GM19328 (cell line): ENCODE measurements around the gene SYT14.
"Not testable (repeated sequence)": the region's sequence is repeated elsewhere in the genome, so short reads cannot be mapped to it uniquely, and the experiment has no call there.

Source experiments
- ATAC-seq: cut with Tn5 transposase; IDR thresholded peaks from one replicate; pipeline ENCODE4 v1.9.1; 2021; ENCODE audit warnings: mild to moderate bottlenecking, moderate library complexity; ENCODE audit not compliant: unreplicated experiment

SYT14 gene

GRCh38 chr1:210024282-210024681 lies 86.3 kb downstream of the SYT14 start:
- ATAC-seq: no peak

DNA sequence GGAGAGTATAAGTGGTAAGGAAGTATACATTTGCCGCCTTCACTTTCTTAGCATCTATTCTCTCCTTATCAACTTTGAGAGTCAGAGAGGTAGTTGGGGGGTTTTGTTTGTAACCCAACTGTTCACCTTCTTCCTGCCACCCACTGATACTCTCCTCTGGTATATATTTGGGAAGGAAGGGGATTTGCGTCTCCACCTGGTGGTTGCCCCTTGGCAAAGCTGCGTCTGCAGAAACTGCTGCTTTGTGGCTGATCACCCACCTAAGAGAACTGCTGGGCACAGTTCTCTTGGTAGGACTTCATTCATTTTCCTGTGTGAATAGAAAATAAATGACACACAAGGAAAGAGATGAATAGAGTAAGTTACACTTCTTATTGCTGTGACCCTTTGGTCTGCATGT lies 87.0 kb downstream of the SYT14 start:
- no peak for ATAC-seq

DNA sequence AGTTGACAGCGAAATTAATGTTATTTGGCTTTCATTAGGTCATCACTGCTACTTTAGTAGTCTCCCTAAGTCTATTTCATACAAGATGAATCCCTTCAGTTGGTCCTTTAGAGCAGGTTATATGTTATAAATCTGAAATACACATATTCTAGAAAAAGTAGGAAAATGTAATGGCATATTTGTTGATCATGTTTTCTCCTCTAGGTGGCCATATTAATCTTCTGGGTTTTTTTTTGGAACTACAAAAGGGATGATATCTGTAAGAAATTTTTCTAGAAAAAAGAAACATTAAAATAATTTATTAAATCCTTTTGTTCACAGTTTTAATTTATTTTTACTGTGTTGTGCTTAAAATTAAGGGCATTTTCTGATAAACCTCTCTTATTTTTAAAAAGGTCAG lies 87.9 kb downstream of the SYT14 start:
- ATAC-seq: no peak

GRCh38 chr1:210027994-210028393 lies 90.0 kb downstream of the SYT14 start:
- ATAC-seq: no peak

DNA sequence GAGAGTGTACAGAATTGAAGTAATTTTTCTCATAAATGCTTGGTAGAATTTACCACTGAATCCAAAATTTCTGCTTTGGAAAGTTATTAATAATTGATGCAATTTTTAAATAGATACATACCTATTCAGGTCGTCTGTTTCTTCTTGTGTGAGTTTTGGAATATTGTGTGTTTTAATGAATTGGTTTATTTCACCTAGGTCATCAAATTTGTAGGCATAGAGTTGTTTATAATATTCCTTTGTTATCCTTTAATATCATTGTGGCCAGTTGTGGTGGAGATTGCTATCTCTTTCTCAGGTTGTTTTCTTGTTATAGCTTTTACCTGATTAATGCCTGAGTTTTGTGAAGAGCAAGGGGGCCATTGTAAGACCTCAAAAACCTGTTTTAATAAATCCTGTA lies 93.5 kb downstream of the SYT14 start:
- ATAC-seq: no peak

DNA sequence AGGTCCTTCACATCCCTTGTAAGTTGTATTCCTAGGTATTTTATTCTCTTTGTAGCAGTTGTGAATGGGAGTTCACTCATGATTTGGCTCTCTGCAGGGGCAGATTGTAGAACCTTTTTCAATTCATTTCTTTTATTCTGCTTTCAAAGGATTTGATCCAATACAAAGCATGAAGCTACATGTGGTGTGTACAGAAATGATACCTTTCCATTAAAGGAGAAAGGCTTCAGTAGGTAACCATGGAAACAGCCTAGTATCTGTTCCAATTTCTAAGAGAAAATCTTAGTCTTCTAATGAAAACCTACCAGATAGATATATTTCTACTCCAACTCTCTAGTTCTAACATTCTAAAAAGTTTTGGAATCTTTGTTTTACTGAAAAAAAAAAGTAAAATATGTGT lies 105.0 kb downstream of the SYT14 start:
- no peak for ATAC-seq

- no peak for ATAC-seq
Measured at GRCh38 chr1:210049616-210050015, 111.6 kb downstream of the SYT14 start.

- not testable (repeated sequence) for ATAC-seq
Measured at GRCh38 chr1:210050491-210050890, 112.5 kb downstream of the SYT14 start.

GRCh38 chr1:210053126-210053525 lies 115.1 kb downstream of the SYT14 start:
- no peak for ATAC-seq

GRCh38 chr1:210057593-210057992 lies 119.6 kb downstream of the SYT14 start:
- no peak for ATAC-seq

DNA sequence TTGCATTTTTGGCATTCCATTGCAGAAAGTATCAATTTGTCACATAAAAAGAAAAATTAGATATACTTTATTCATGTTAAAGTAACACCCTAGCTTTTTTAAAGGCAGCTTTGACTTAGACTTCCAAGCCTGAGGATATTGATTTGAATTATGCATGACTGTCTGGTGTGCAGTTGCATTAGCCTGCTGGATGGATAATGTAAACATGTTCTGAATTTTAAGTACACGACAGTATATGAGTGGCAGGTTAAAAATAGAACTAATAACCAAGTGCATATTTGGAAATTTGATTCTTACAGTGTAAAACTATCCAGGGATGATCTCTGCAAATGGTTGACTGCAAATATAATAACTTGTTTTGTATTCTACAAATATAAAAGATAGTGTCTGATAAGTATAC lies 124.0 kb downstream of the SYT14 start:
- no peak for ATAC-seq

DNA sequence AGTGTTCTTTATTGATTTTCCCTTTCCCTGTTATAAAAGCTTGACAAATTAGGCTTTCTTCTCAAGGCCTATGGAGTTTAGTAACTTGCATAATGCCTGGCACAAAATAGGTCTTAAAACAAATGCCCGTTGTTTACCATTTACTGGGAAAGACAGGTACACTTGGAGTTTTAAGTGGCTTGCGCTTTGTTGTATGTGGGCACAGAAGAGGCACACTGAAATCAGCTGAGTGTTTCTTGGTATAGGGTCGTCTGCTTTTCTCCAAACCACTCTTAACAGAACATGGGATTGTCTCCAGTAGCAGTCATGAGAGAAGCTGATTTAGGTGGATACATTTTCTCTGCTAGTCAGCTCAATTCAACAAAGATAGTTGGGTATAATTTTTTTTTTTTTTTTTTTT lies 132.5 kb downstream of the SYT14 start:
- ATAC-seq: no peak

- no peak for ATAC-seq
Measured at GRCh38 chr1:210072129-210072528, 134.1 kb downstream of the SYT14 start.

GRCh38 chr1:210072896-210073504 lies 135.0 kb downstream of the SYT14 start:
- no peak for ATAC-seq

- no peak for ATAC-seq
Measured at GRCh38 chr1:210074904-210075303, 136.9 kb downstream of the SYT14 start.

DNA sequence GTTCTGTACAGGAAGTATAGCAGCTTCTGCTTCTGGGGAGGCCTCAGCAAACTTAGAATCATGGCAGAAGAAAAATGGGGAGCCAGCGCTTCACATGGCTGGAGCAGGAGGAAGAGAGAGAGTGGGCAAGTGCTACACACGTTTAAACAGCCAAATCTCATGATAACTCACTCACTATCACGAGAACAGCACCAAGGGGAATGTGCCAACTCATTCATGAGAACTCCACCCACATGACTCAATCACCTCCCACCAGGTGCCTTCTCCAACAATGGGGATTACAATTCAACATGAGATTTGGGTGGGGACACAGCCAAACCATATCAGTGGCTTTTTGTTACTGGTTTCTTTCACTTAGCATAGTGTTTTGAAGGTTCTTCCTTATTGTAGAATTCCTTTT lies 138.6 kb downstream of the SYT14 start:
- ATAC-seq: no peak

DNA sequence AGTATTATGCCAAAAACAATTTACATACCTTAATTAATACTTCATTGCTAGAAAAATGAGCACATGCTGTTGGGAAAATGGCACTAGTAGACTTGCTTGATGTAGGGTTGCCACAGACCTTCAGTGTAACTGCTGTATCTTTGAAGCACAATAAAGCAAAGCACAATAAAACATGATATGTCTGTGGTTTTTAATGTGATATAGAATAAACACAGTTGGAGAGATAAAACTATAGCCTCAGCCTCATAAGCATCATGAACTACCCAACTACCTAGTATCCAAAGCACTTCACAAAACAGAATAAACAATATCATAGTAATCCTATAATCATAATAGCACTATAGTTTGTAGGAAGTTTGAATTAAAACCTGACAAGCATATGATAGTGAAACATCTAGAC lies 143.5 kb downstream of the SYT14 start:
- ATAC-seq: no peak

GRCh38 chr1:210085359-210085758 lies 147.3 kb downstream of the SYT14 start:
- no peak for ATAC-seq

DNA sequence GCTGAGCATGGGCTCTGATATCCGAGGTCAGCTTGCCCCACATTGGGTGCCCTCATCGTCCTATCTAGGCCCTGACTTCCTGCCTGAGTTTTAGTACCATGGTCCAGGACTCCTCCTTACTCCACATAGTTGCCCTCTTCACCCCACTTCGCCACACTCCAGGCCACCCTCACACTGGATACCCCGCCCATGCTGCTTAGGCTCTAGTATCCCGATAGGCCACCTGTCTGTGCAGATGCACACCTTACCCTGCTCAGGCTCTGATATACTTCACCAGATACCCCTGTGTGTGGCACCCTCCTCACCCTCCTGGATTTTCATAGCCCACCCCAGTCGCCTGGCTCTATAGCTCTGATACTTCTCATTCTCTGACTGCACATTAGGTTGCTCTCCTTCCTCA lies 149.0 kb downstream of the SYT14 start:
- ATAC-seq: no peak

GRCh38 chr1:210089855-210090254 lies 151.8 kb downstream of the SYT14 start:
- no peak for ATAC-seq

DNA sequence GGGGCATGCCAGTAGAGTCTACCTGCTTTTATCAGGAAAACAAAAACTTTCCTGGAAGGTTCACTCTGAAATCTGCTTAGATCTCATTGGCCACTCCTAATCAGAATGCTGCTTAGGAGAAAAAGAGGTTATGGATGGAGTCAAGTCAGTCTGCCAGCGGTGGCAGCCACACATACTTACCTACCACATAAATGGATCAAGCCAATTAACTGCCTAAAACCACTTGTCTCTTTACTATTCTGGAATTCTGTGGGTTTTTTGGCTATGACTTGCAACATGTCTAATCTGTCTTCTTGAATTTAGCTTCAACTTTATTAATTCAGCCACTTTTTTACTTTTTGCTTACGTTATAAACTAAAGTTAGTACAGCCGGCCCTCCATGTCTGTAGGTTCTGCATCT lies 154.3 kb downstream of the SYT14 start:
- no peak for ATAC-seq

DNA sequence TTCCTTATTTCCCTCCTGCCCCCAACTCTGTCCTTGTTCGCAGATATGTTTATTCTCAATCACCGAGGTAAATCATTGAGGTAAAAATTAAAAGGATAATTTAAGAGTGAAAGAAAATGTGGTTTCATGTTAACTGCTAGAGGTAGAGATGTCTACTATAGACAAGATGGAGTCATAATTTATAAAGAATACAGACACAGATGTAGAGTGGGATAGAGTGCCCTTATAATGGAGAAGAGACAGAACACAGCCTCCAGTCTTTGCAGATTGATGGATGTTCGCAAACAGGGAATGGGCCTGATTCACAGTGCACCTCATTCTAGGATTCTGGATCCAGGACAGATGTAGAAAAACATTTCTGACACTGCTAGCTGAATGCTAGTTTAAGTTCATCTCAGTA lies 155.4 kb downstream of the SYT14 start:
- ATAC-seq: no peak

DNA sequence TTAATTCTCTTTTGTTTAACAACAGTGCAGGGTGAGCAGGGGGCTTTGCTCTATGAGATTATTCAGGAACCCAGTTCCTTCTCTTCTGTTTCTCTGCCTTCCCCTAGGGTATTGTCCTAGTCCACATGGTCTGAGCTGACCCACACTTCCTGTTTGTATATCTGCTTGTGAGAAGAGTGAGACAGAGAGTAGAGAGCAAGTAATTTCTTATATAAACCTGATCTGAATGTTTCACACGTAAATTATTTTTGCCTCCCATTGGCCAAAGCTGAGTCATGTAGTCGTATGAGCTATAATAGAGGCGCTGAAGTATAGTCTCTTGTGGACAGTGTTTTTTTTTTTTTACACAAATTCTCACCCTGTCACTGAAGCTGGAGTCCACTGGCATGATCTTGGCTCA lies 160.3 kb downstream of the SYT14 start:
- no peak for ATAC-seq

DNA sequence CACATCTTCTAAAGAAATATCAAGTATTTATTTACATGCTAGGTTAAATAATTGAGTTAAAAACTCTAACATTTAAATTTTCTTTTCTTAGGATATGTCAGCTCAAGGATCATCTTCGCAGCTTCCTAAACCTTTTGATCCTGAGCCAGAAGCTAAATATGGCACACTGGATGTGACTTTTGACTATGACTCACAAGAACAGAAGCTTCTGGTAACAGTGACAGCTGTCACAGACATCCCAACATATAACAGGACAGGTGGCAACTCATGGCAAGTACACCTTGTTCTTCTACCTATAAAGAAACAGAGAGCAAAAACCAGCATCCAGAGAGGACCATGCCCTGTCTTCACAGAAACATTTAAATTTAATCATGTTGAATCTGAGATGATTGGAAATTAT lies 161.9 kb downstream of the SYT14 start:
- no peak for ATAC-seq
